Fibroblast of upper back skin (primary cell): ENCODE data around the gene BZW2.

Source experiments
- DNase-seq: peaks from one replicate; pipeline ENCODE4 v3.0.0-alpha.2; 2013

The BZW2 gene

GRCh38 chr7:16645593-16646471 is at the start of gene BZW2, which contains the start of gene ANKMY2:
BZW2 (plus strand) TSS chr7:16646181; CDS start chr7:16665444, 19,263 bp downstream.
ANKMY2 (minus strand) TSS chr7:16645754; CDS start chr7:16645573, 181 bp downstream.
- DNase-seq = peak; percentile 97

- DNase-seq = no peak
Measured at GRCh38 chr7:16598015-16598414, 48.0 kb upstream of the BZW2 start.

- no peak for DNase-seq
Measured at GRCh38 chr7:16599860-16600259, 46.1 kb upstream of the BZW2 start.

- no peak for DNase-seq
Measured at GRCh38 chr7:16603633-16604032, 42.3 kb upstream of the BZW2 start.

GRCh38 chr7:16604054-16604453 is 41.9 kb upstream of the BZW2 start:
- no peak for DNase-seq

GRCh38 chr7:16606704-16607103 is 39.3 kb upstream of the BZW2 start:
- DNase-seq = no peak

- DNase-seq = no peak
Measured at GRCh38 chr7:16609842-16610450, 36.0 kb upstream of the BZW2 start.

GRCh38 chr7:16611711-16612110 is 34.3 kb upstream of the BZW2 start:
- DNase-seq = no peak

GRCh38 chr7:16615228-16615627 is 30.8 kb upstream of the BZW2 start:
- DNase-seq = no peak

GRCh38 chr7:16616122-16616521 is 29.9 kb upstream of the BZW2 start:
- DNase-seq = no peak

GRCh38 chr7:16616542-16616941 is 29.4 kb upstream of the BZW2 start:
- DNase-seq = no peak

- DNase-seq = no peak
Measured at GRCh38 chr7:16619979-16620408, 26.0 kb upstream of the BZW2 start.

- DNase-seq = no peak
Measured at GRCh38 chr7:16626388-16626787, 19.6 kb upstream of the BZW2 start.

GRCh38 chr7:16627236-16627635 is 18.7 kb upstream of the BZW2 start:
- DNase-seq = peak; percentile 16

- no peak for DNase-seq
Measured at GRCh38 chr7:16630654-16631053, 15.3 kb upstream of the BZW2 start.

- DNase-seq = no peak
Measured at GRCh38 chr7:16634271-16634738, 11.7 kb upstream of the BZW2 start.

GRCh38 chr7:16636555-16637101 is 9.4 kb upstream of the BZW2 start:
- peak; percentile 89 for DNase-seq

- DNase-seq = peak; percentile 50
Measured at GRCh38 chr7:16637379-16637778, 8.6 kb upstream of the BZW2 start.

GRCh38 chr7:16638282-16639280 is 7.4 kb upstream of the BZW2 start:
- peak; percentile 25 for DNase-seq

GRCh38 chr7:16644157-16644556 is 1.8 kb upstream of the BZW2 start:
- no peak for DNase-seq

GRCh38 chr7:16644636-16645592 is 1.1 kb upstream of the BZW2 start:
- peak; percentile 45 for DNase-seq
